Small intestine (tissue), 16 donors: ENCODE data around the gene PLG. TPM values are rescaled to one million over a fixed set of nuclear protein-coding genes. Genes with fewer than 3 reads are reported as not detected.
A peak's percentile ranks its signal among the peaks of the same experiment; 100 is the strongest.
"Not testable (repeated sequence)": the region's sequence is repeated elsewhere in the genome, so short reads cannot be mapped to it uniquely, and the experiment has no call there.

ENCODE experiments used
- DNase-seq, 2 donors: peaks; one replicate each; pipeline versions ENCODE4 v3.0.0 to v3.0.0-alpha.2; 2013
- FAIRE-seq: peaks from 2 replicates; lab custom pipeline; 2012; peaks lifted over from hg19 to GRCh38; lab: Jason Lieb, UNC
- H3K27ac ChIP-seq, 3 donors: one replicate each; pipeline ENCODE4 v1.5.1; 2013; ENCODE audit warnings: low read length in 2 of 3, mild to moderate bottlenecking in 2 of 3, control low read depth in 1 of 3, inconsistent platforms in 1 of 3, low read depth in 1 of 3, moderate library complexity in 1 of 3
- H3K27me3 ChIP-seq, 3 donors: one replicate each; pipeline ENCODE4 v1.6.1; 2013; ENCODE audit warnings: low read length in 3 of 3, inconsistent platforms in 1 of 3; ENCODE audit not compliant: control insufficient read depth in 3 of 3, insufficient read depth in 3 of 3
- H3K36me3 ChIP-seq, 3 donors: one replicate each; pipeline ENCODE4 v1.6.1; 2013; ENCODE audit warnings: low read length in 3 of 3, inconsistent platforms in 1 of 3, low read depth in 1 of 3, mild to moderate bottlenecking in 1 of 3, moderate library complexity in 1 of 3; ENCODE audit not compliant: control insufficient read depth in 3 of 3, insufficient read depth in 2 of 3
- H3K4me1 ChIP-seq, 3 donors: one replicate each; pipeline ENCODE4 v1.6.1; 2013; ENCODE audit warnings: low read length in 2 of 3, inconsistent platforms in 1 of 3, low read depth in 1 of 3, mild to moderate bottlenecking in 1 of 3, moderate library complexity in 1 of 3; ENCODE audit not compliant: control insufficient read depth in 3 of 3, insufficient read depth in 2 of 3
- H3K4me3 ChIP-seq, 3 donors: one replicate each; pipeline ENCODE4 v1.5.1; 2013; ENCODE audit warnings: low read length in 3 of 3, control low read depth in 1 of 3, inconsistent platforms in 1 of 3, low read depth in 1 of 3, mild to moderate bottlenecking in 1 of 3, moderate library complexity in 1 of 3
- H3K9me3 ChIP-seq, 2 donors: one replicate each; pipeline ENCODE4 v1.6.1; 2013; ENCODE audit warnings: low read depth in 1 of 2, low read length in 1 of 2; ENCODE audit not compliant: control insufficient read depth in 2 of 2, insufficient read depth in 1 of 2
- WGBS, 3 donors: extraction: QIAGEN DNeasy Blood & Tissue Kit; methylation state at CpG; one replicate each; pipeline ENCODE4 v1.1.7; 2013; 5-methylcytosine and 5-hydroxymethylcytosine counted together
- long read RNA-seq, 10 donors: transcript quantifications; one replicate each; lab custom pipeline, GENCODE V29; 2026
- polyA plus RNA-seq, 4 donors: library from polyadenylated mRNA; stranded (reverse) in 3 of 4; unstranded in 1 of 4; fragments of 200-250 nt in 3 of 4; fragments of 120-200 nt in 1 of 4; gene quantifications; one replicate each; pipeline versions ENCODE4 v1.2.1 to v1.2.3, GENCODE V29; 2013
- donor health status: healthy with polysubstance abuse.
- donor health status: control.
- donor health status: control.
- donor health status: Bipolar disorder and iron deficiency.
- donor health status: healthy.

Gene PLG
- polyA plus RNA-seq, result 10 to 100 TPM in 1 of 4 donors, under 1 TPM in 2, not detected in 1; 0.33 to 11.5 (median 0.54) TPM
- long read RNA-seq, donor 1, result 0 reads
- long read RNA-seq, donor 2, result 0 reads
- long read RNA-seq, donor 3, result 0 reads
- long read RNA-seq, donor 4, result 0 reads
- long read RNA-seq, donor 5, result 0 reads
- long read RNA-seq, donor 6, result 0 reads
- long read RNA-seq, donor 7, result 0 reads
- long read RNA-seq, donor 8, result 0 reads
- long read RNA-seq, donor 9, result 0 reads
- long read RNA-seq, donor 10, partial matches to known transcripts, result 0 of 1 reads
- long read RNA-seq, donor 10, other reads (novel, unspliced or antisense), result 0 of 1 reads

- not testable (repeated sequence) for H3K4me3 ChIP-seq, FAIRE-seq, H3K4me1 ChIP-seq, H3K9me3 ChIP-seq, DNase-seq, H3K27ac ChIP-seq, H3K27me3 ChIP-seq, H3K36me3 ChIP-seq
- 78 to 87% (median 84%) methylated on average over 6 of the region's 6 CpGs for WGBS, 3 donors
Measured at GRCh38 chr6:160701918-160702680, at the start of gene PLG. TSS of gene PLG (plus strand) at chr6:160702244. CDS start at chr6:160702305, 61 bp downstream.

GRCh38 chr6:160659562-160659961 is 42.5 kb upstream of the PLG start:
- Histone ChIP-seq H3K4me3 (no peak overlapping the region), H3K27me3 (no peaks in the 10 kb centered on the region), H3K27ac (no peak overlapping the region), H3K9me3 (peaks cover 0 to 14% of the 10 kb centered on the region in 2 donors), H3K4me1 (no peaks in the 10 kb centered on the region), H3K36me3 (no peaks in the 10 kb centered on the region)
- FAIRE-seq, result no peak
- DNase-seq, result no peak
- WGBS, 3 donors, result 77 to 88% (median 82%) methylated on average over 6 of the region's 6 CpGs

DNA sequence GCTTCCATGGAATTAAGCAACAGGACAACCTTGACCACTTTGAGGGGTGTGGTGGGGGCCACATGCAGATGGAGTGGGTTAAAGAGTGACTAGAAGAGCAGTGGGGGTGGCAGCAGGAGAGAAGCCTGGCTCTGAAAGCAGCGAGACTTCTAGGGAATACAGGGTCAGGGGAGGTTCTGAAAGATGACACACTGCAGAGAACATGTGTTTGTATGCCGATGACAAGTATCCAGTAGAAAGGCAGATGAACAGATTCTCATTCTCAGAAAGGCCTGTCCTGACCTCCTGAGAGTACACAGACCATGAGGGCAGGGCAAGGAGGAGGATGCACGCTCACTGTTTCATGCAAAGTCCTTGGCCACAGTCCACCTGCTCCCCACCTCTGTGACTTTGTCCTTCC is 40.8 kb upstream of the PLG start:
- Histone ChIP-seq H3K9me3 (peaks cover 0 to 10% of the 10 kb centered on the region in 2 donors), H3K27ac (no peak overlapping the region), H3K4me1 (no peaks in the 10 kb centered on the region), H3K27me3 (no peaks in the 10 kb centered on the region), H3K4me3 (no peak overlapping the region), H3K36me3 (no peaks in the 10 kb centered on the region)
- FAIRE-seq, result no peak
- DNase-seq, result no peak
- WGBS, 3 donors, result 53 to 63% (median 55%) methylated on average over 3 of the region's 3 CpGs

DNA sequence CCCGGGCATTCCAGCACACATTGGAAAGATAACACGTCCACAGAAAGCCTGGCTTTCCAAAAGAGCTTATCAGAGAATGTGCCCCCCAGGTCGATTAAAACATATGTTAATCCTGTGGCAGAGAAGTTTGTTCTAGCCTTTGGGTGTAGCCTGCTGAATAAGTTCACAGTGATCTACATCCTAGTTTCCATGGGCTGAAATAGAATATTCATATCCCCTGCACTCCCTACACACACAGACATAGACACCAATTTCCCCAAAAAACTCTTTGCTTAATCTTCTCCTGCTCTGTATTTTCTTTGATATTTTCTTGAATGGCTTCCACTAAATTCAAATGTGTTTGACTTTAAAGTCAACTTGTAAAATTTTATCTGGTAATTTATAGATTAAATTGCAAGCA is 39.6 kb upstream of the PLG start:
- no peaks in the 10 kb centered on the region for H3K27me3 ChIP-seq
- FAIRE-seq (no peak), DNase-seq (no peak)
- peaks cover 0 to 6% of the 10 kb centered on the region in 2 donors for H3K9me3 ChIP-seq
- H3K4me1 ChIP-seq, result no peaks in the 10 kb centered on the region
- 17 to 24% (median 21%) methylated on average over 3 of the region's 3 CpGs for WGBS, 3 donors
- H3K27ac ChIP-seq, result no peak overlapping the region
- H3K4me3 ChIP-seq, result no peak overlapping the region
- H3K36me3 ChIP-seq, result no peaks in the 10 kb centered on the region

DNA sequence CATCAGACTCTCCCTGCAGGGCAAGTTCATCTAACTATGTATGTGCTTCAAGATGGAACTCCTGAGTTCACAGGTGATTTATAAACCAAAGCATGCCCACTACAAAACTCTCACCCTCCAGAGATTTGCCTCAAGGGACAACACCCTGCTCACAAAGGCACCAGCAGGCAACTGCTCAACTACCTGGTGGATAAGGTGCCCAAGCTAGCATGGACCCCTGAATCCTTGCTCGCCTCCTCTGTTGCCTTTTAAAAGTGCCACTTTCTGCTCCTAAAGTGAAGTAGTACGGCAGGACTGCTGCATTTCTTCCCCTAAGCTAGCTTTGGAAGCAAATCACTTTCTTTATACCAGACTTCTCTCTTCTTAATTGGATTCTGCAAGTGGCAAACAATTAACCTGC is 39.2 kb upstream of the PLG start:
- no peaks in the 10 kb centered on the region for H3K4me1 ChIP-seq
- 72 to 79% (median 72%) methylated on average over 2 of the region's 2 CpGs for WGBS, 3 donors
- H3K9me3 ChIP-seq, result peaks cover 0 to 3% of the 10 kb centered on the region in 2 donors
- no peak overlapping the region for H3K4me3 ChIP-seq
- H3K27me3 ChIP-seq, result no peaks in the 10 kb centered on the region
- no peak for FAIRE-seq
- no peaks in the 10 kb centered on the region for H3K36me3 ChIP-seq
- DNase-seq, result no peak
- H3K27ac ChIP-seq, result no peak overlapping the region

DNA sequence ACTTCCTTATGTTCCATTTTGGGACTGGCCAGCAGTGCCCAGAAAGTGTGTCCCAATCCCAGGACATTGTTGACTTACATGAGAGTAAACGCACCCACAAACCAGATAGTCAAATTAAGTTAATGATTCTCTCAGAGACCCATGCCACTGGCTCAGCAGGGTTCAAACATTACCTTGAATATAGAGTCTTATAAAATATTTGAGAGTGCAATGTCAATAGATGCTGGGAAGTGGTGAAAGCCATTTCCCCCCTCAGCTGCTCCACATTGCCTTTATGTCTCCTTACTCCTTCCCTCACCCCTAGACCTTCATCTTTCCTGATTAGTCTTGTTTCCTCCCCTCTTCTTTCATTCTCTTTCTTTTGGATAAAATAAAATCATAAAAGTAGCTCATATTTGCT is 37.8 kb upstream of the PLG start, which contains the start of gene LPA:
Gene LPA (minus strand): TSS at position 78 of the 400 bp plus-strand sequence. CDS start 61 bp downstream, at position 17.
- not testable (repeated sequence) for H3K4me3 ChIP-seq, H3K36me3 ChIP-seq, H3K27me3 ChIP-seq, H3K9me3 ChIP-seq, H3K4me1 ChIP-seq, FAIRE-seq, DNase-seq, H3K27ac ChIP-seq
- WGBS, 3 donors, result 17 to 78% (median 31%) methylated on average over 1 of the region's 1 CpG

DNA sequence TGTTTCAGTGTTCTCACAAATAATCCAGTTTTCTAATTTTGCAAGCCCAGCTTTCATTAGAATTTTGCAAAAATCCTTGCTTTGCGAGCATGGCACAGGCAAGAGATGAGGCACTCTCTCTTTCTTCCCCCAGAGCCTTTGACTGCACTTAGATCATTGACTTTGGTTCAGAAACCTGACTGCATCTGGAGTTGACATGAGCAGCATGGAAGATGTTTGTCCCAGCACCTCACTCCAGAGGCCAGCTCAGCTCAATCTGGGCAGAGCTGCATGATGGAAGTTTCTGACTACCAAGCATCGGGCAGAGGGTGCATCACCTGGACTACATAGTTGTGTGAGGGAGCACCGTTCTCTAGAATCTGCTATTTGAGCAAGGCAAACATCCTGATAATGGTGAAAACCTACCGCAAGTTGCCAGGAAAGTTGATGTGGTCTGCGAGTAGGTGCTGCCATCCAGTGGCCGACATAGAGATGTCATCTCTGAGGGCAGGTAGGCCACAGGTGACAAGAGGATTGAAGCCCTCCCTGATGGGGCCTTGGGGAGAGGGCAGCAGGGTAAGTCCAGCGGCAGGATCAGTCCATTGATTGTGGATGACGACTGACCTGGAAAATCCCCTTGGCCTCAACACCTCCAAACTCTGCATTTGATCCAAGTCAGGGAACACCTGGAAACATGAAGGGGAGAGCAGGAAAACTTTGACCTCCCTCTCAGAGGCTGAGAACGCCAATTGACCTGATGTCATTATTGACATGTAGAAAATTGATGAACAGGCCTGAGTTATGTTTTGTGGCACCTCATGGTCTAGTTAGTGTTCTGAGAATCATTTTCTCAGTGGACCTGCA is 34.2 kb upstream of the PLG start:
- Histone ChIP-seq H3K4me1 (no peaks in the 10 kb centered on the region), H3K9me3 (no peaks in the 10 kb centered on the region), H3K36me3 (no peaks in the 10 kb centered on the region), H3K27ac (no peak overlapping the region), H3K27me3 (no peaks in the 10 kb centered on the region), H3K4me3 (no peak overlapping the region)
- WGBS, 3 donors, result 20 to 24% (median 22%) methylated on average over 9 of the region's 9 CpGs
- FAIRE-seq, result no peak
- DNase-seq, result peak; percentile 14 to 46

GRCh38 chr6:160668589-160668988 is 33.5 kb upstream of the PLG start:
- Histone ChIP-seq H3K4me1 (no peaks in the 10 kb centered on the region), H3K4me3 (no peak overlapping the region), H3K9me3 (no peaks in the 10 kb centered on the region), H3K27me3 (no peaks in the 10 kb centered on the region), H3K27ac (no peak overlapping the region), H3K36me3 (no peaks in the 10 kb centered on the region)
- 63 to 78% (median 70%) methylated on average over 2 of the region's 2 CpGs for WGBS, 3 donors
- no peak for FAIRE-seq
- no peak for DNase-seq
